Measurements from ENCODE around the gene SPOP.

Gene SPOP

GRCh38 chr17:49603720-49604119, 74.2 kb downstream of the SPOP start:
- Histone ChIP-seq H3K9me3 (ENCODE audit: insufficient read depth, low read length, severe bottlenecking) (no peaks in the 10 kb centered on the region), H3K27me3 (ENCODE audit: insufficient read depth, low read length, poor library complexity) (no peaks in the 10 kb centered on the region), H3K9ac (ENCODE audit: low read depth, low read length) (no peak overlapping the region), H3K4me3 (ENCODE audit: low read depth in 1 of 2, low read length in 2 of 2) (no peak overlapping the region), H3K79me2 (ENCODE audit: insufficient read depth, low read length) (no peaks in the 10 kb centered on the region), H3K4me1 (ENCODE audit: insufficient read depth, low read length) (no peaks in the 10 kb centered on the region), H2AFZ (ENCODE audit: low read depth, low read length) (no peak overlapping the region), H3K36me3 (ENCODE audit: insufficient read depth, low read length) (peaks cover 89% of the 10 kb centered on the region), H3K4me2 (ENCODE audit: insufficient read depth, low read length) (no peak overlapping the region), H3K27ac (ENCODE audit: low read length) (no peak overlapping the region), H4K20me1 (ENCODE audit: insufficient read depth, low read length) (no peaks in the 10 kb centered on the region)
- no peak for TF ChIP-seq EZH2 (IDR thresholded peaks at IDR 0.05; ENCODE audit: borderline replicate concordance, low read depth, low read length, severe bottlenecking)
- TF ChIP-seq, protein P1, sequence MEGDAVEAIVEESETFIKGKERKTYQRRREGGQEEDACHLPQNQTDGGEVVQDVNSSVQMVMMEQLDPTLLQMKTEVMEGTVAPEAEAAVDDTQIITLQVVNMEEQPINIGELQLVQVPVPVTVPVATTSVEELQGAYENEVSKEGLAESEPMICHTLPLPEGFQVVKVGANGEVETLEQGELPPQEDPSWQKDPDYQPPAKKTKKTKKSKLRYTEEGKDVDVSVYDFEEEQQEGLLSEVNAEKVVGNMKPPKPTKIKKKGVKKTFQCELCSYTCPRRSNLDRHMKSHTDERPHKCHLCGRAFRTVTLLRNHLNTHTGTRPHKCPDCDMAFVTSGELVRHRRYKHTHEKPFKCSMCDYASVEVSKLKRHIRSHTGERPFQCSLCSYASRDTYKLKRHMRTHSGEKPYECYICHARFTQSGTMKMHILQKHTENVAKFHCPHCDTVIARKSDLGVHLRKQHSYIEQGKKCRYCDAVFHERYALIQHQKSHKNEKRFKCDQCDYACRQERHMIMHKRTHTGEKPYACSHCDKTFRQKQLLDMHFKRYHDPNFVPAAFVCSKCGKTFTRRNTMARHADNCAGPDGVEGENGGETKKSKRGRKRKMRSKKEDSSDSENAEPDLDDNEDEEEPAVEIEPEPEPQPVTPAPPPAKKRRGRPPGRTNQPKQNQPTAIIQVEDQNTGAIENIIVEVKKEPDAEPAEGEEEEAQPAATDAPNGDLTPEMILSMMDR (IDR thresholded peaks at IDR 0.05; ENCODE audit: borderline replicate concordance, extremely low read depth, low read length, poor library complexity, severe bottlenecking): no peak
- ATAC-seq (ENCODE audit: insufficient read depth, low read depth) (no peak), DNase-seq (no peak)

GRCh38 chr17:49603238-49603637, 74.7 kb downstream of the SPOP start:
- no peaks in the 10 kb centered on the region for H3K4me1 ChIP-seq (ENCODE audit: insufficient read depth, low read length)
- ATAC-seq (ENCODE audit: insufficient read depth, low read depth) (no peak), DNase-seq (no peak)
- no peaks in the 10 kb centered on the region for H4K20me1 ChIP-seq (ENCODE audit: insufficient read depth, low read length)
- no peaks in the 10 kb centered on the region for H3K9me3 ChIP-seq (ENCODE audit: insufficient read depth, low read length, severe bottlenecking)
- H3K36me3 ChIP-seq (ENCODE audit: insufficient read depth, low read length): peaks cover 89% of the 10 kb centered on the region
- no peak overlapping the region for H2AFZ ChIP-seq (ENCODE audit: low read depth, low read length)
- no peaks in the 10 kb centered on the region for H3K27me3 ChIP-seq (ENCODE audit: insufficient read depth, low read length, poor library complexity)
- H3K4me2 ChIP-seq (ENCODE audit: insufficient read depth, low read length): no peak overlapping the region
- H3K9ac ChIP-seq (ENCODE audit: low read depth, low read length): no peak overlapping the region
- no peak overlapping the region for H3K27ac ChIP-seq (ENCODE audit: low read length)
- no peak for TF ChIP-seq EZH2 (IDR thresholded peaks at IDR 0.05; ENCODE audit: borderline replicate concordance, low read depth, low read length, severe bottlenecking)
- TF ChIP-seq, protein P1 (IDR thresholded peaks at IDR 0.05; ENCODE audit: borderline replicate concordance, extremely low read depth, low read length, poor library complexity, severe bottlenecking): no peak
- H3K79me2 ChIP-seq (ENCODE audit: insufficient read depth, low read length): no peaks in the 10 kb centered on the region
- no peak overlapping the region for H3K4me3 ChIP-seq (ENCODE audit: low read depth in 1 of 2, low read length in 2 of 2)

GRCh38 chr17:49602783-49603182, 75.1 kb downstream of the SPOP start:
- Histone ChIP-seq H2AFZ (ENCODE audit: low read depth, low read length) (no peak overlapping the region), H3K4me1 (ENCODE audit: insufficient read depth, low read length) (no peaks in the 10 kb centered on the region), H3K27me3 (ENCODE audit: insufficient read depth, low read length, poor library complexity) (no peaks in the 10 kb centered on the region), H3K79me2 (ENCODE audit: insufficient read depth, low read length) (no peaks in the 10 kb centered on the region), H3K4me2 (ENCODE audit: insufficient read depth, low read length) (no peak overlapping the region), H3K36me3 (ENCODE audit: insufficient read depth, low read length) (peaks cover 90% of the 10 kb centered on the region), H3K27ac (ENCODE audit: low read length) (no peak overlapping the region), H3K4me3 (ENCODE audit: low read depth in 1 of 2, low read length in 2 of 2) (no peak overlapping the region), H3K9ac (ENCODE audit: low read depth, low read length) (no peak overlapping the region), H3K9me3 (ENCODE audit: insufficient read depth, low read length, severe bottlenecking) (no peaks in the 10 kb centered on the region), H4K20me1 (ENCODE audit: insufficient read depth, low read length) (no peaks in the 10 kb centered on the region)
- no peak for ATAC-seq (ENCODE audit: insufficient read depth, low read depth)
- DNase-seq: no peak
- TF ChIP-seq, protein P1 (IDR thresholded peaks at IDR 0.05; ENCODE audit: borderline replicate concordance, extremely low read depth, low read length, poor library complexity, severe bottlenecking): no peak
- no peak for TF ChIP-seq EZH2 (IDR thresholded peaks at IDR 0.05; ENCODE audit: borderline replicate concordance, low read depth, low read length, severe bottlenecking)

GRCh38 chr17:49600949-49601348, 76.9 kb downstream of the SPOP start:
- TF ChIP-seq EZH2 (IDR thresholded peaks at IDR 0.05; ENCODE audit: borderline replicate concordance, low read depth, low read length, severe bottlenecking): no peak
- TF ChIP-seq, protein P1 (IDR thresholded peaks at IDR 0.05; ENCODE audit: borderline replicate concordance, extremely low read depth, low read length, poor library complexity, severe bottlenecking): no peak
- ATAC-seq (ENCODE audit: insufficient read depth, low read depth): no peak
- no peak overlapping the region for H3K4me2 ChIP-seq (ENCODE audit: insufficient read depth, low read length)

More at GRCh38 chr17:49600949-49601348, 76.9 kb downstream of the SPOP start:
- Histone ChIP-seq H3K27me3 (ENCODE audit: insufficient read depth, low read length, poor library complexity) (no peaks in the 10 kb centered on the region), H3K9me3 (ENCODE audit: insufficient read depth, low read length, severe bottlenecking) (no peaks in the 10 kb centered on the region), H3K4me1 (ENCODE audit: insufficient read depth, low read length) (no peaks in the 10 kb centered on the region), H3K79me2 (ENCODE audit: insufficient read depth, low read length) (no peaks in the 10 kb centered on the region), H4K20me1 (ENCODE audit: insufficient read depth, low read length) (no peaks in the 10 kb centered on the region), H3K27ac (ENCODE audit: low read length) (no peak overlapping the region), H3K36me3 (ENCODE audit: insufficient read depth, low read length) (peaks cover 90% of the 10 kb centered on the region), H2AFZ (ENCODE audit: low read depth, low read length) (no peak overlapping the region), H3K4me3 (ENCODE audit: low read depth in 1 of 2, low read length in 2 of 2) (no peak overlapping the region), H3K9ac (ENCODE audit: low read depth, low read length) (no peak overlapping the region)
- DNase-seq: no peak
